Stimulated activated naive B cell treated with anti-CD40 and anti-IgM and Interleukin-4, amounts not matched to agents 10 μg/mL and 1 μg/mL and 100 μg/mL, for 72 hours (primary cell): Measurements from ENCODE around the gene CHD1L.
"Not testable (repeated sequence)": the region's sequence is repeated elsewhere in the genome, so short reads cannot be mapped to it uniquely, and the experiment has no call there.

Experiments used
- ATAC-seq, 2 donors: fragments of 150-1000 bp; cut with Tn5 transposase; replicated peaks; 2 replicates each; pipeline ENCODE4 v1.10.0; 2021; ENCODE audit warnings: moderate library complexity in 1 of 2
- DNase-seq: peaks from one replicate; pipeline ENCODE4 v3.0.0; 2021
- H3K27ac Mint-ChIP-seq: one replicate; pipeline ENCODE4 v1.8.0; 2022; ENCODE audit warnings: mild to moderate bottlenecking, mixed read lengths
- H3K27me3 Mint-ChIP-seq, 2 donors: one replicate each; pipeline ENCODE4 v1.8.0; 2022; ENCODE audit warnings: mixed read lengths in 2 of 2
- H3K36me3 Mint-ChIP-seq, 2 donors: one replicate each; pipeline ENCODE4 v1.8.0; 2022; ENCODE audit warnings: mixed read lengths in 2 of 2, mild to moderate bottlenecking in 1 of 2
- H3K4me1 Mint-ChIP-seq, 2 donors: one replicate each; pipeline ENCODE4 v1.8.0; 2022; ENCODE audit warnings: mixed read lengths in 2 of 2, mild to moderate bottlenecking in 1 of 2
- H3K4me3 Mint-ChIP-seq, 2 donors: one replicate each; pipeline ENCODE4 v1.8.0; 2022; ENCODE audit warnings: mild to moderate bottlenecking in 2 of 2, mixed read lengths in 2 of 2, moderate library complexity in 1 of 2
- H3K9me3 Mint-ChIP-seq, 2 donors: one replicate each; pipeline ENCODE4 v1.8.0; 2022; ENCODE audit warnings: mixed read lengths in 2 of 2, mild to moderate bottlenecking in 1 of 2

The CHD1L gene

DNA sequence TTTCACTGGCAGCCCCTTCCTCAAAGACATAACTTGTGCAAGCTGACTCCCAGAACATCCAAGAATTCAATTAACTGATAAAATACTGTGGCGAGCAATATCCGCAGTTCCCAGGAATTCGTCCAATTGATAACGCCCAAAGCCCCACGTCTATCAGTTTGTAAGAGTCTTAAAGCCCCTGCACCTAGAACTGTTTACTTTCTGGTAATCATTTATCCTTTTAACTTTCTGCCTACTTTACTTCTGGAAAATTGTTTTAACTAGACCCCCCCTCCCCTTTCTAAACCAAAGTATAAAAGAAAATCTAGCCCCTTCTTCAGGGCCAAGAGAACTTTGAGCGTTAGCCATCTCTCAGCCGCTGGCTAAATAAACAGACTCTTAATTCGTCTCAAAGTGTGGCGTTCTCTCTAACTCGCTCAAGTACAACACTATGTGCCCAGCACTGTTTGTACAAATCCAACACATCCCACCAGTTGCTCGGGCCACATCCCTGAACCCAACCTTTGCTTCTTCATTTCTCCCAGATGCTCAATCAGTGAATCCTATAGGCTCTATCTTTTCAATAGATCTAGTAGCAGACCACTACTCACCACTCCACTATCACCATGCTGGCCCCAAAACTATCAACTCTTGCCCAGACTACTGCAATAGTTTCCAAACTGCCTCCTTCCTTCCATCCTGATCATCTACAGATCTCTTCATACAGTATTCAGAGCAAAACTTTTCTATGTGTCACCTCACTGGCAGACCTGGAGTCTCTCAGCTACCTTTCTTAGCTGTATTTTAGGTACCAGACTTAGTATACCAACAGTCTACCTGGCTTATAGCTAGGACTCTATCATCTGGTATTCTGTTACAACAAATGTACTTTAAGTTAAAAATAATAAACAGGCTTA is 3.3 kb upstream of the CHD1L start:
- ATAC-seq (no peak), DNase-seq (no peak)
- H3K27ac Mint-ChIP-seq, result no peak overlapping the region
- no peaks in the 10 kb centered on the region for H3K9me3 Mint-ChIP-seq
- H3K4me1 Mint-ChIP-seq, result peaks cover 10 to 15% of the 10 kb centered on the region in 2 donors
- H3K36me3 Mint-ChIP-seq, result no peaks in the 10 kb centered on the region
- H3K4me3 Mint-ChIP-seq, result no peak overlapping the region
- H3K27me3 Mint-ChIP-seq, result no peaks in the 10 kb centered on the region

DNA sequence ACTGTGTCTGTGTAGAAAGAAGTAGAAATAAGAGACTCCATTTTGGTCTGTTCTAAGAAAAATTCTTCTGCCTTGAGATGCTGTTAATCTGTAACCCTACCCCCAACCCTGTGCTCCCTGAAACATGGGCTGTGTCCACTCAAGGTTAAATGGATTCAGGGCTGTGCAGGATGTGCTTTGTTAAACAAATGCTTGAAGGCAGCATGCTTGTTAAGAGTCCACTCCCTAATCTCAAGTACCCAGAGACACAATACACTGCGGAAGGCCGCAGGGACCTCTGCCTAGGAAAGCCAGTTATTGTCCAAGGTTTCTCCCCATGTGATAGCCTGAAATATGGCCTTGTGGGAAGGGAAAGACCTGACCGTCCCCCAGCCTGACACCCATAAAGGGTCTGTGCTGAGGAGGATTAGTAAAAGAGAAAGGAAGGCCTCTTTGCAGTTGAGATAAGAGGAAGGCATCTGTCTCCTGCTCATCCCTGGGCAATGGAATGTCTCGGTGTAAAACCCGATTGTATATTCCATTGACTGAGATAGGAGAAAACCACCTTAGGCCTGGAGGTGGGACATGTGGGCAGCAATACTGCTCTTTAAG is 2.3 kb upstream of the CHD1L start:
- H3K36me3 Mint-ChIP-seq, H3K4me3 Mint-ChIP-seq, H3K9me3 Mint-ChIP-seq, H3K27me3 Mint-ChIP-seq, ATAC-seq, DNase-seq: not testable (repeated sequence)
- peak overlapping the region; percentile 27 for H3K27ac Mint-ChIP-seq
- peaks cover 14 to 21% of the 10 kb centered on the region in 2 donors for H3K4me1 Mint-ChIP-seq

DNA sequence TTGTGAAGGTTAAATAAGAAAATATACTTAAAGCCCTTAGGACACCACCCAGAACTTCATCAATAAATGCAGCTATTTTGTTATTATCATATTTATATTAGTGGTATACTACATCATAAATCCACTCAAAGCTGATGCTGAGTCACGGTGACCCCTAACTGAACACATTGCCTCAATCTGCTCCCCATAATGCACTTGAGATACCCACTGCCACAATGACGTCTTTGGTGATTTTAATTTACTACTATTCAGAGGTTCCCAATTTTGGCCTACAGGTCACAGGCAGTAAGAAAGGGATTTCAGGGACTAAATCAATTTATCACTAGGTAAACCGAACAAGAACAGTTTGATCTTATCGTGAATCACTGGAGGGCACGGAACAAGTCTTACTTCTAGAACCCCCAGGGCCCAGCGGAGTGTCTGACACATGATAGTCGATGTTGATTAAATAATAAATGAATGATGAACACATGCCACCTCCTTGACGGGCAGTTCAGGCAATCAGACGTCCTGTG is 493 bp upstream of the CHD1L start:
- Mint-ChIP-seq H3K27me3 (no peaks in the 10 kb centered on the region), H3K4me1 (peaks cover 22 to 35% of the 10 kb centered on the region in 2 donors), H3K36me3 (peaks cover 7 to 14% of the 10 kb centered on the region in 2 donors), H3K9me3 (no peaks in the 10 kb centered on the region), H3K4me3 (peak overlapping the region; percentile 95 to 98), H3K27ac (peak overlapping the region; percentile 91)
- no peak for ATAC-seq
- DNase-seq, result no peak

DNA sequence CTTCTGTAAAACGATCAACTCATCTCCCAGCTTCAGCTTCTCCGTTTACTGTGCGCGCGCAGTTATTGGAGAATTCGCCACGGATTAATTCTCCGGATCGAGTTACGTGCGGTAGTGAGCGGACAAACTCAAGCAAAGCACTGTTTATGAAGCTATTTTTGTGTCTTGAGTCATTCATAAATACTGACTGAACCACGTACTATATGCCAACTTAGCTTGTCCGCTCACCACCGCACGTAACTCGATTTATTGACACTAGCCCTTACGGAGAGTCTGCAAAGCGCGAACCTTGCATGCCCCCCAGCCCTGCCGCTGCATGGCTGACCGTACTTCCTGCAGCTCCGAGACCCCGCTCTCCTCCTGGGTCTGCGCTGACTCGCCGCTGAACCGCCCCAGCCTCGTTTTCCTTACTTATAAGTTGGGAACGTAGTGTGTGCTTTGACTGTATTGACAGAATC is 773 bp downstream of the CHD1L start:
- peaks cover 0 to 4% of the 10 kb centered on the region in 2 donors for H3K9me3 Mint-ChIP-seq
- H3K4me1 Mint-ChIP-seq, result peaks cover 31 to 45% of the 10 kb centered on the region in 2 donors
- peak overlapping the region; percentile 95 to 98 for H3K4me3 Mint-ChIP-seq
- H3K27ac Mint-ChIP-seq, result peak overlapping the region; percentile 89
- no peak for DNase-seq
- peaks cover 10 to 22% of the 10 kb centered on the region in 2 donors for H3K36me3 Mint-ChIP-seq
- peak; percentile 21 to 31 for ATAC-seq
- no peaks in the 10 kb centered on the region for H3K27me3 Mint-ChIP-seq

DNA sequence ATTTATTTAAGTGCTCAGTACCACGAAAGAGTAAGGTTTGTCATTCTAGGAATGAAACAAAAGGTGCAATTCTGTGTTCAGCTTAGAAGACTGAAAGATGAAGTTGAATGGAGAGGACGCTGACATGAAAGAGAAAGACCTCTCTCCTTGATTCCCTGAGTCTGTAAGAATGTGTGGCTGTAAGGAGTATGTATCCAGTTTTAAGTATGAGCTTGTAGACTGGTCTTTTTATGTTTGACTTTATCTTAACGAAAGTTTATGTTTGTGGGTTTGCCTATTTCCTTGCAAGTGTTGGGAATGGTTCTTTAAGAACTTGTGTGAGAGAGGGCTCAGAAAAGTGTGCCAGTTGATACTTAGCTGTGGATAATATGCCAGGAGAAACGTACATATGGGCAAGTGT is 1.4 kb downstream of the CHD1L start:
- Mint-ChIP-seq H3K27me3 (no peaks in the 10 kb centered on the region), H3K4me3 (peak overlapping the region; percentile 95 to 98), H3K36me3 (peaks cover 10 to 26% of the 10 kb centered on the region in 2 donors), H3K4me1 (peaks cover 31 to 45% of the 10 kb centered on the region in 2 donors), H3K27ac (peak overlapping the region; percentile 16), H3K9me3 (peaks cover 0 to 4% of the 10 kb centered on the region in 2 donors)
- ATAC-seq (no peak), DNase-seq (no peak)

DNA sequence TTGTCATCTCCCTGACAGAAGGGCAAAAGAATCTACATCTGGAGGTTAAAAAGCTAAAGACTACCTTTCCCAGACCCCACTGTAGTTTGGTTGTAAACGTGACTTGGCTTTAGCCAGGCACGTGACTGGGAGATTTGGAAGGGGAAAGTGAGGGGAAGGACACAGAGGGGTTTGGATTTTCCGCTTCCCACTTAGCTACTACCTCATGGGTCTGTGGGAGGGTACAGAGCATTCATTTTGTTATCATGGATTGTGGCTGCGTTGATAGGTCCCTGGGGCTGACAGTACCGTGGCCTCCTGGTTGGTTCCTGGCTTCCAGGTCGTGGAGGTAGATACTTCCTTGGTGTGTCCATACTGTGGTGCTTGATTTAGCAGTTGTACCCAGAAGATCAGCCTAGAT is 2.6 kb downstream of the CHD1L start:
- no peak for DNase-seq
- peaks cover 11 to 34% of the 10 kb centered on the region in 2 donors for H3K36me3 Mint-ChIP-seq
- H3K27ac Mint-ChIP-seq, result peak overlapping the region; percentile 37
- no peak for ATAC-seq
- H3K9me3 Mint-ChIP-seq, result peaks cover 0 to 4% of the 10 kb centered on the region in 2 donors
- H3K4me3 Mint-ChIP-seq, result peak overlapping the region in 1 of 2 donors; percentile 42
- no peaks in the 10 kb centered on the region for H3K27me3 Mint-ChIP-seq
- H3K4me1 Mint-ChIP-seq, result peaks cover 31 to 52% of the 10 kb centered on the region in 2 donors

DNA sequence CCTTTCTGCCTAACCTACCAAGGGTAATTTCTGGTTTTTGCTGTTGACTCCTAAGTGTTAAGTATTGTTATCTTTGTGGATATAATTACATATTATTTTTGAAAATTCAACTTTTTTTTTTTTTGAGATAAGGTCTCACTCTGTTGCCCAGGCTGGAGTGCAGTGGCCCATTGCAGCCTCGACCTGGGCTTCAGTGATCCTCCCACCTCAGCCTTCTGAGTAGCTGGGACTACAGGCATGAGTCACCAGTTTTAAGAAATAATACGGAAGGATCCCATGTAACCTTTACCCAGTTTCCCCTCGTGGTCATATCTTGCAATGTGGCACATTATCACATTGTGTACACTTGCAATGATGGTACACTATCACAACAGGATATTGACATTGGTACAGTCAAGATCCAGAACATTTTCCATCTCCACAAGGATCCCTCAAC is 3.1 kb downstream of the CHD1L start:
- H3K27ac Mint-ChIP-seq, result no peak overlapping the region
- DNase-seq (no peak), ATAC-seq (no peak)
- no peak overlapping the region for H3K4me3 Mint-ChIP-seq
- peaks cover 34 to 56% of the 10 kb centered on the region in 2 donors for H3K4me1 Mint-ChIP-seq
- H3K27me3 Mint-ChIP-seq, result no peaks in the 10 kb centered on the region
- H3K9me3 Mint-ChIP-seq, result peaks cover 0 to 4% of the 10 kb centered on the region in 2 donors
- peaks cover 13 to 36% of the 10 kb centered on the region in 2 donors for H3K36me3 Mint-ChIP-seq

DNA sequence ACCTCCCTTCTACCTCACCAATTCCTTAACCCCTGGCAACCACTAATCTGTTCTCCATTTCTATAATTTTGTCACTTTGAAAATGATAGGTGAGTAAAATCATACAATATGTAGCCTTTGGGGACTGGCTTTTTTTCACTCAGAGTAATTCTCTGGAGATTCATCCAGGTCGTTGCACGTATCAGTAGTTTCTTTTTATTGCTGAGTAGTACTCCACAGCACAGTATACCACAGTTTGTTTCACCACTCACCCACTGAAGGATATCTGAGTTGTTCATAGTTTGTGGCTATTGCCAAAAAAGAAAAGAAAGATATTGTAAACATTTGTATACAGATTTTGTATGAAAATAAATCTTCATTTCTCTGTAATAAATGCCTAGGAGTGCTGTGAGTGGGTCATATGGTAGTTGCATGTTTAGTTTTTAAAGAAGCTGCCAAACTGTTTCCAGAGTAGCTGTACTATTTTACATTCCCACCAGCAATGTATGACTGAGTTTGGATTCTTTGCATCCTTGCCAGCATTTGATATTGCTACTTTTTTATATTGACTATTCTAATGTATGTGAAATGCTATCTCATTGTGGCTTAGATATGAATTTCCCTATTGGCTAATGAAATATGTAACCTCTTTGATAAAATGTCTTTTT is 3.7 kb downstream of the CHD1L start:
- no peak for DNase-seq
- Mint-ChIP-seq H3K27me3 (no peaks in the 10 kb centered on the region), H3K4me1 (peaks cover 36 to 60% of the 10 kb centered on the region in 2 donors), H3K4me3 (no peak overlapping the region), H3K36me3 (peaks cover 13 to 40% of the 10 kb centered on the region in 2 donors), H3K9me3 (peaks cover 0 to 4% of the 10 kb centered on the region in 2 donors), H3K27ac (no peak overlapping the region)
- ATAC-seq, result no peak

DNA sequence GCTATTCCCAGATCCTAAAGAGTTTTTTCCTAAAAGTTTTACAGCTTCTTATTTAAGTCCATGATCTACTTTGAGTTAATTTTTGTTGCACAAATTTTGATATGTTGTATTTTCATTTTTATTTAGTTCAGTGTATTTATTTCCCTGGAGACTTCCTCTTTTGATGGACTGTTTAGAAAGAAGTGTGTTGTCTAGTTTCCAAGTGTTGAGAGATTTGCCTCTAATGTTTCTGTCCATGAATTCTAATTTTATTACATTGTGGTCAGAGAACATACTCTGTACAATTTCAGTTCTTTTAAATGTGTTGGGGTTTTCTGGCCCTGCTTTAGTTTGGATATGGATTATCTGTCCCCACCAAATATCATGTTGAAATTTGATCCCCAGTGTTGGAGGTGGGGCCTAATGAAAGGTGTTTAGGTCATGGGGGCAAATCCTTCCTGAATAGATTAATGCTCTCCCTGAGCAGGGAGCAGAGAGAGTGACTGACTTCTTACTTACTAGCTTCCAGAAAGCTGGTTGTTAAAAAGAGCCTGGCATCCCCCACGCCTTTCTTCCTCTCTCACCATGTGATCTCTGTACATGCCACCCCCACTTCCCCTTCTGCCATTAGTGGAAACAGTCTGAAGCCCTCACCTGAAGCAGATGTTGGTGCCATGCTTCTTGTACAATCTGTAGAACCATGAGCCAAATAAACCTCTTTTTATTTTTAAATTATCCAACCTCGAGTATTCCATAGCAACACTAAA is 4.6 kb downstream of the CHD1L start:
- peaks cover 0 to 4% of the 10 kb centered on the region in 2 donors for H3K9me3 Mint-ChIP-seq
- no peak for DNase-seq
- ATAC-seq, result no peak
- peaks cover 32 to 54% of the 10 kb centered on the region in 2 donors for H3K4me1 Mint-ChIP-seq
- no peaks in the 10 kb centered on the region for H3K27me3 Mint-ChIP-seq
- H3K36me3 Mint-ChIP-seq, result peaks cover 13 to 41% of the 10 kb centered on the region in 2 donors
- peak overlapping the region; percentile 25 to 46 for H3K4me3 Mint-ChIP-seq
- H3K27ac Mint-ChIP-seq, result peak overlapping the region; percentile 82

DNA sequence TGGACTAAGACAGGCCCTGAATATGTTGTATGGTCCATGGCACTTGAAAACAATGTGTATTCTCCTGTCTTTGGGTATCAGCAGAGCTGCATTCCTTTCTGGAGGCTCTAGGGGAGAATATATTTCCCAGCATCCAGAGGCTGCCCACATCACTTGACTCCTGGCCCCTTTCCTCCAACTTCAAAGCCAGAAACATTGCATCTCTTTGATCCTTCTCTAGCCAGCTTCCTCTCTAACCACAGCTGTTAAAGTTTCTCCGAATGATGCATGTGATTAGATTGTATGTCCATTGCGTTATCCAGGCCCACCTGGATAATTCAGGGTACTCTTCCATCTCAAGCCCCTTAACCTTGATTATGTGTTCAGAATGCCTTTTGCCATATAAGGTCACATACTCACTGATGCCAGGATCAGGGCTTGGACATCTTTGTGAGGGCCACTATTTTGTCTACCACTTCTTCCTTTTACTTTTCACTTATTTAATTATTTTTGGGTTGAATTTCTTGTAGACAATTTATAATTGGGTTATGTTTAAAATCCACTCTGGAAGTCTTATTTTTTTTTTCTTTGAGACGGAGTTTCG is 5.3 kb downstream of the CHD1L start:
- DNase-seq, result no peak
- H3K9me3 Mint-ChIP-seq, result peaks cover 0 to 4% of the 10 kb centered on the region in 2 donors
- H3K27me3 Mint-ChIP-seq, result no peaks in the 10 kb centered on the region
- no peak overlapping the region for H3K27ac Mint-ChIP-seq
- peaks cover 34 to 56% of the 10 kb centered on the region in 2 donors for H3K4me1 Mint-ChIP-seq
- no peak for ATAC-seq
- H3K36me3 Mint-ChIP-seq, result peaks cover 13 to 47% of the 10 kb centered on the region in 2 donors
- H3K4me3 Mint-ChIP-seq, result peak overlapping the region; percentile 5 to 46

DNA sequence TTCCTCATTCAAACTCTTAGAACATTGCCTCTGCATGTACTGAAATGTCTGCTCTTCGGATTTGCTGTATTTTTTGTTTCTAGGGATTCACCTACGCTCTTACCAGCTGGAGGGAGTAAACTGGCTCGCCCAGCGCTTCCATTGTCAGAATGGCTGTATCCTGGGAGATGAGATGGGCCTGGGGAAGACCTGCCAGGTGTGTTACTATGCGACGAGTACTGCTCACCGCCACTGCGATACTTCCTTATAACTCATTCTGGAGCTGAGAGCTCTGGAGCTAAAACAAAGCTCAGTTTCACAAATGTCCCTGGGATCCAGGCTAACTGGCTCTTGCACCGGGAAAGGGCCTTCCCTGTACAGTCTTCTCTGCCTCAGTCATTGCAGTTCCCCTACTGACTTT is 10.1 kb downstream of the CHD1L start:
- DNase-seq (no peak), ATAC-seq (no peak)
- H3K9me3 Mint-ChIP-seq, result peaks cover 0 to 4% of the 10 kb centered on the region in 2 donors
- peaks cover 13 to 29% of the 10 kb centered on the region in 2 donors for H3K4me1 Mint-ChIP-seq
- no peak overlapping the region for H3K4me3 Mint-ChIP-seq
- H3K36me3 Mint-ChIP-seq, result peaks cover 22 to 50% of the 10 kb centered on the region in 2 donors
- no peak overlapping the region for H3K27ac Mint-ChIP-seq
- no peaks in the 10 kb centered on the region for H3K27me3 Mint-ChIP-seq

DNA sequence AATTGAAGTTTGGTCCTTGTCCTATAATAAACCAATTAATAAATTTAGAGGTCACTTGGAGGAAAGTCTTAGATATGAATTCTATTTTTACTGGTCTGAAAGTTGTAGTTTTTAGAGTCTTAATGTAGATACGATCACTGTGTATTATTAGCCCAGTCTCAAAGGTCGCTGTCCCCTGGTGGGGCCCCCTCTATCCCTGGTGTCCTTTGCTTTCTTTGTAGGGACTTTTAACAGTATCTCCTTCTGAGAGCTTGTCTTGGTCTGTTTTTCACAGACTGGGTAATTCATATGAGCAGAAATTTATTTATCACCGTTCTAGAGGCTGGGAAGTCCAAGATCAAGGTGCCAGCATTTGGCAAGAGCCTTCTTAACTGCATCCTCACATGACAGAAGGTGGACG is 18.5 kb downstream of the CHD1L start:
- Mint-ChIP-seq H3K9me3 (no peaks in the 10 kb centered on the region), H3K4me3 (no peak overlapping the region), H3K4me1 (peaks cover 0 to 3% of the 10 kb centered on the region in 2 donors), H3K27me3 (no peaks in the 10 kb centered on the region), H3K27ac (peak overlapping the region; percentile 56), H3K36me3 (peaks cover 34 to 49% of the 10 kb centered on the region in 2 donors)
- ATAC-seq (no peak), DNase-seq (no peak)

DNA sequence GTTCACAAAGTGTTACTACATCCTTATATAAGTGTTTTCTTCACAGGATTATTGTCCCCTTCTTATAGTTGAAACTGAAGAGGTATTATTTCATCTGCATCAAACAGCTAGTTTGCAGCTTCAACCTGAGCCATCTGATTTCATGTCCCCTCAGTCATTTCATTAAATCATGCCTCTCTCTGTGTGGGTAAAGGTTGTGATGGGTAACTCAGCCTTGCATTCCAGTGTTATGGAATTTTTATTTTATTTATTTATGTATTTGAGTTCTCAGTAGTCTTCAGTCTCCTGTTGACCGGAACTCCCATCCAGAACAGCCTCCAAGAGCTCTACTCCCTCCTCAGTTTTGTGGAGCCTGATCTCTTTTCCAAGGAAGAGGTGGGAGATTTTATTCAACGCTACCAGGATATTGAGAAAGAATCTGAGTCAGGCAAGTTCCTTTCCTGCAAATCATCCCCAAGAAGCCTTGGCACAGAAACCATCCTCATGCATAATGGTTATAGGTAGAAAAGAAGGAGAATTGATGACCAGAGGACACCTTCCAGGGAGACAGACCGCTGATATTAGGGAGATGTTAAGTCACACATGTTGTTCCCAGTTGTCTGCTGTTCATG is 21.8 kb downstream of the CHD1L start:
- Mint-ChIP-seq H3K4me3 (no peak overlapping the region), H3K4me1 (peaks cover 0 to 1% of the 10 kb centered on the region in 2 donors), H3K36me3 (peaks cover 39 to 63% of the 10 kb centered on the region in 2 donors), H3K27me3 (no peaks in the 10 kb centered on the region), H3K9me3 (no peaks in the 10 kb centered on the region), H3K27ac (no peak overlapping the region)
- ATAC-seq (no peak), DNase-seq (no peak)
